Muscle of leg (tissue), 11 donors: ENCODE results near the gene DDAH2. TPM values are rescaled to one million over a fixed set of nuclear protein-coding genes. Genes with fewer than 3 reads are reported as not detected.

Source experiments
- DNase-seq: peaks from one replicate; pipeline ENCODE4 v3.0.0; 2013
- H3K27ac ChIP-seq: one replicate; pipeline ENCODE4 v1.5.1; 2013; ENCODE audit warnings: mild to moderate bottlenecking, low read length, control low read depth
- H3K27me3 ChIP-seq: one replicate; pipeline ENCODE4 v1.6.1; 2013; ENCODE audit warnings: low read length; ENCODE audit not compliant: control insufficient read depth, insufficient read depth
- H3K36me3 ChIP-seq: one replicate; pipeline ENCODE4 v1.6.1; 2013; ENCODE audit warnings: low read length; ENCODE audit not compliant: control insufficient read depth, insufficient read depth
- H3K4me1 ChIP-seq: one replicate; pipeline ENCODE4 v1.6.1; 2013; ENCODE audit warnings: low read length; ENCODE audit not compliant: control insufficient read depth, insufficient read depth
- H3K4me3 ChIP-seq: one replicate; pipeline ENCODE4 v1.5.1; 2013; ENCODE audit warnings: low read length, control low read depth
- H3K9me3 ChIP-seq: replicated peaks from 2 replicates; pipeline ENCODE4 v1.6.1; 2013; ENCODE audit warnings: low read depth, low read length; ENCODE audit not compliant: control insufficient read depth
- WGBS: methylation state at CpG from one replicate; pipeline ENCODE4 v1.1.5; 2013; ENCODE audit warnings: missing lambda C conversion rate; ENCODE audit not compliant: insufficient coverage; 5-methylcytosine and 5-hydroxymethylcytosine counted together
- polyA plus RNA-seq, 8 donors: library from polyadenylated mRNA; unstranded; fragments of 120-200 nt; gene quantifications; one replicate each; pipeline versions ENCODE4 v1.2.1 to v1.2.3, GENCODE V29; 2013; ENCODE audit warnings: inconsistent platforms in 1 of 8, low replicate concordance in 1 of 8; ENCODE audit not compliant: insufficient read length in 8 of 8, insufficient read depth in 1 of 8
- total RNA-seq: library from RNA; stranded (reverse); fragments of 120-200 nt; gene quantifications from one replicate; pipeline ENCODE4 v1.2.4, GENCODE V29; 2013

The DDAH2 gene
- total and polyA plus RNA-seq, 9 donors = 101 to 147 (median 133) TPM

GRCh38 chr6:31734247-31734820 lies 5.2 kb upstream of the DDAH2 start:
- no peak for DNase-seq
- WGBS = no CpG with 5 or more reads among the region's 2 CpGs
- peak overlapping the region; percentile 75 for H3K4me3 ChIP-seq
- peaks cover 45% of the 10 kb centered on the region for H3K4me1 ChIP-seq
- peak overlapping the region; percentile 97 for H3K27ac ChIP-seq
- H3K27me3 ChIP-seq = no peaks in the 10 kb centered on the region
- H3K9me3 ChIP-seq = no peaks in the 10 kb centered on the region
- H3K36me3 ChIP-seq = peaks cover 42% of the 10 kb centered on the region

GRCh38 chr6:31733734-31734133 lies 4.6 kb upstream of the DDAH2 start:
- Histone ChIP-seq H3K4me3 (no peak overlapping the region), H3K9me3 (no peaks in the 10 kb centered on the region), H3K36me3 (peaks cover 42% of the 10 kb centered on the region), H3K27ac (peak overlapping the region; percentile 97), H3K27me3 (no peaks in the 10 kb centered on the region), H3K4me1 (peaks cover 46% of the 10 kb centered on the region)
- 86% methylated on average over 4 of the region's 4 CpGs for whole genome bisulfite sequencing
- no peak for DNase-seq

- H3K27ac ChIP-seq = no peak overlapping the region
These were observed 2.9 kb upstream of the DDAH2 start for GRCh38 chr6:31732029-31732428.

GRCh38 chr6:31730631-31731086 lies 1.6 kb upstream of the DDAH2 start:
- peaks cover 42% of the 10 kb centered on the region for H3K4me1 ChIP-seq
- H3K4me3 ChIP-seq = no peak overlapping the region
- H3K27me3 ChIP-seq = no peaks in the 10 kb centered on the region
- WGBS = 68% methylated on average over 2 of the region's 11 CpGs
- peaks cover 71% of the 10 kb centered on the region for H3K36me3 ChIP-seq
- no peak for DNase-seq
- H3K27ac ChIP-seq = peak overlapping the region; percentile 100
- no peaks in the 10 kb centered on the region for H3K9me3 ChIP-seq

More at GRCh38 chr6:31732029-31732428, 2.9 kb upstream of the DDAH2 start:
- H3K4me1 ChIP-seq = peaks cover 49% of the 10 kb centered on the region
- no CpG with 5 or more reads among the region's 3 CpGs for WGBS
- no peaks in the 10 kb centered on the region for H3K9me3 ChIP-seq
- H3K27me3 ChIP-seq = no peaks in the 10 kb centered on the region
- no peak for DNase-seq
- peaks cover 58% of the 10 kb centered on the region for H3K36me3 ChIP-seq
- no peak overlapping the region for H3K4me3 ChIP-seq

- under 1% methylated on average over 30 of the region's 46 CpGs for WGBS
- H3K4me1 ChIP-seq = peaks cover 40% of the 10 kb centered on the region
- DNase-seq = peak; percentile 97
- H3K36me3 ChIP-seq = peaks cover 76% of the 10 kb centered on the region
- H3K4me3 ChIP-seq = peak overlapping the region; percentile 99
- no peaks in the 10 kb centered on the region for H3K27me3 ChIP-seq
- H3K27ac ChIP-seq = peak overlapping the region; percentile 100
- H3K9me3 ChIP-seq = no peaks in the 10 kb centered on the region
These were observed 1.0 kb upstream of the DDAH2 start for GRCh38 chr6:31729979-31730630.

- H3K36me3 ChIP-seq = peaks cover 77% of the 10 kb centered on the region
- peak overlapping the region; percentile 99 for H3K4me3 ChIP-seq
- DNase-seq = peak; percentile 98
- WGBS = 0% methylated on average over 20 of the region's 29 CpGs
- no peaks in the 10 kb centered on the region for H3K9me3 ChIP-seq
- H3K4me1 ChIP-seq = peaks cover 35% of the 10 kb centered on the region
- H3K27ac ChIP-seq = peak overlapping the region; percentile 100
- H3K27me3 ChIP-seq = no peaks in the 10 kb centered on the region
These were observed 448 bp upstream of the DDAH2 start for GRCh38 chr6:31729515-31729978.

- H3K9me3 ChIP-seq = no peaks in the 10 kb centered on the region
- peaks cover 29% of the 10 kb centered on the region for H3K4me1 ChIP-seq
- peaks cover 70% of the 10 kb centered on the region for H3K36me3 ChIP-seq
- H3K27ac ChIP-seq = peak overlapping the region; percentile 100
- H3K4me3 ChIP-seq = peak overlapping the region; percentile 99
- DNase-seq = peak; percentile 36
- H3K27me3 ChIP-seq = no peaks in the 10 kb centered on the region
- WGBS = 64% methylated on average over 21 of the region's 41 CpGs
These were observed 1.1 kb downstream of the DDAH2 start for GRCh38 chr6:31727717-31728671.

GRCh38 chr6:31727034-31727716 lies 1.9 kb downstream of the DDAH2 start:
- Histone ChIP-seq H3K36me3 (peaks cover 63% of the 10 kb centered on the region), H3K27ac (peak overlapping the region; percentile 65), H3K27me3 (no peaks in the 10 kb centered on the region), H3K4me1 (peaks cover 29% of the 10 kb centered on the region), H3K4me3 (no peak overlapping the region), H3K9me3 (no peaks in the 10 kb centered on the region)
- 82% methylated on average over 6 of the region's 7 CpGs for WGBS
- peak; percentile 65 for DNase-seq

- Histone ChIP-seq H3K4me1 (peaks cover 27% of the 10 kb centered on the region), H3K4me3 (no peak overlapping the region), H3K27ac (no peak overlapping the region), H3K9me3 (no peaks in the 10 kb centered on the region), H3K36me3 (peaks cover 50% of the 10 kb centered on the region), H3K27me3 (no peaks in the 10 kb centered on the region)
- DNase-seq = no peak
- WGBS = 94% methylated on average over 8 of the region's 12 CpGs
These were observed 3.4 kb downstream of the DDAH2 start for GRCh38 chr6:31725502-31726350.
